H9 (cell line): ENCODE results near the gene LRP5. TPM values are rescaled to one million over a fixed set of nuclear protein-coding genes. Genes with fewer than 3 reads are reported as not detected.

ENCODE experiments used
- DNase-seq: peaks from one replicate; pipeline ENCODE4 v3.0.0-alpha.2; 2017
- H2AFZ ChIP-seq: one replicate; pipeline ENCODE4 v1.6.1; 2013; ENCODE audit warnings: mild to moderate bottlenecking, low read length, control low read depth, moderate library complexity
- H2AK5ac ChIP-seq: 2 replicates; pipeline ENCODE4 v1.6.1; 2013; ENCODE audit warnings: low read length, control low read depth, mixed read lengths; ENCODE audit not compliant: insufficient read length
- H2BK120ac ChIP-seq: one replicate; pipeline ENCODE4 v1.6.1; 2013; ENCODE audit warnings: low read depth, mild to moderate bottlenecking, low read length, control low read depth, inconsistent platforms; ENCODE audit not compliant: poor library complexity, severe bottlenecking
- H2BK12ac ChIP-seq: 2 replicates; pipeline ENCODE4 v1.6.1; 2013; ENCODE audit warnings: low read length, control low read depth, mixed read lengths, low read depth; ENCODE audit not compliant: insufficient read length
- H2BK15ac ChIP-seq: 2 replicates; pipeline ENCODE4 v1.6.1; 2013; ENCODE audit warnings: low read depth, low read length, control low read depth
- H2BK20ac ChIP-seq: one replicate; pipeline ENCODE4 v1.6.1; 2013; ENCODE audit warnings: low read depth, mild to moderate bottlenecking, low read length, control low read depth, inconsistent platforms; ENCODE audit not compliant: poor library complexity, severe bottlenecking
- H2BK5ac ChIP-seq: 2 replicates; pipeline ENCODE4 v1.6.1; 2013; ENCODE audit warnings: low read length, control low read depth, mixed read lengths; ENCODE audit not compliant: insufficient read length
- H3K14ac ChIP-seq: 2 replicates; pipeline ENCODE4 v1.6.1; 2013; ENCODE audit warnings: low read length, control low read depth; ENCODE audit not compliant: insufficient read depth
- H3K18ac ChIP-seq: 2 replicates; pipeline ENCODE4 v1.6.1; 2013; ENCODE audit warnings: low read depth, mild to moderate bottlenecking, mixed read lengths, low read length, control low read depth; ENCODE audit not compliant: insufficient read length
- H3K23ac ChIP-seq: 2 replicates; pipeline ENCODE4 v1.6.1; 2013; ENCODE audit warnings: low read length, control low read depth, mixed read lengths, low read depth; ENCODE audit not compliant: insufficient read length
- H3K23me2 ChIP-seq: 2 replicates; pipeline ENCODE4 v1.6.1; 2013; ENCODE audit warnings: low read depth, mild to moderate bottlenecking, mixed read lengths, low read length, control low read depth; ENCODE audit not compliant: insufficient read length, poor library complexity, severe bottlenecking
- H3K27ac ChIP-seq: 2 replicates; pipeline ENCODE4 v1.5.1; 2013; ENCODE audit warnings: low read length, control low read depth, mixed read lengths, low read depth; ENCODE audit not compliant: insufficient read length
- H3K27me3 ChIP-seq: 2 replicates; pipeline ENCODE4 v1.6.1; 2013; ENCODE audit warnings: low read length, control low read depth, inconsistent platforms; ENCODE audit not compliant: insufficient read depth
- H3K4ac ChIP-seq: 2 replicates; pipeline ENCODE4 v1.6.1; 2013; ENCODE audit warnings: low read depth, mild to moderate bottlenecking, control low read depth, inconsistent platforms, low read length, moderate library complexity
- H3K4me1 ChIP-seq: 2 replicates; pipeline ENCODE4 v1.6.1; 2013; ENCODE audit warnings: low read length, control low read depth, inconsistent platforms; ENCODE audit not compliant: insufficient read depth
- H3K4me2 ChIP-seq: 2 replicates; pipeline ENCODE4 v1.6.1; 2013; ENCODE audit warnings: low read length, control low read depth, mixed read lengths; ENCODE audit not compliant: insufficient read length, insufficient read depth
- H3K56ac ChIP-seq: 2 replicates; pipeline ENCODE4 v1.6.1; 2013; ENCODE audit warnings: low read depth, mild to moderate bottlenecking, mixed read lengths, low read length, control low read depth; ENCODE audit not compliant: insufficient read length
- H3K79me1 ChIP-seq: 2 replicates; pipeline ENCODE4 v1.6.1; 2013; ENCODE audit warnings: low read depth, mild to moderate bottlenecking, moderate library complexity, low read length, control low read depth, inconsistent platforms; ENCODE audit not compliant: insufficient read depth, poor library complexity, severe bottlenecking
- H3K79me2 ChIP-seq: 2 replicates; pipeline ENCODE4 v1.6.1; 2013; ENCODE audit warnings: low read length, control low read depth, inconsistent platforms; ENCODE audit not compliant: insufficient read depth
- H3K9ac ChIP-seq: 2 replicates; pipeline ENCODE4 v1.6.1; 2013; ENCODE audit warnings: low read length, control low read depth, mixed read lengths; ENCODE audit not compliant: insufficient read length; ENCODE audit errors: extremely low read depth
- H3K9me3 ChIP-seq: one replicate; pipeline ENCODE4 v1.6.1; 2013; ENCODE audit warnings: low read depth, low read length, inconsistent platforms; ENCODE audit not compliant: control insufficient read depth
- H3T11ph ChIP-seq: one replicate; pipeline ENCODE4 v1.6.1; 2013; ENCODE audit warnings: mild to moderate bottlenecking, low read length, control low read depth, inconsistent platforms
- H4K20me1 ChIP-seq: one replicate; pipeline ENCODE4 v1.6.1; 2013; ENCODE audit not compliant: control insufficient read depth, insufficient read length, insufficient read depth
- H4K5ac ChIP-seq: 2 replicates; pipeline ENCODE4 v1.6.1; 2013; ENCODE audit warnings: low read depth, mild to moderate bottlenecking, mixed read lengths, low read length, control low read depth; ENCODE audit not compliant: insufficient read length
- H4K8ac ChIP-seq: replicated peaks from 2 replicates; pipeline ENCODE4 v1.6.1; 2013; ENCODE audit warnings: low read length, control low read depth, mixed read lengths, low read depth; ENCODE audit not compliant: insufficient read length
- H4K91ac ChIP-seq: 2 replicates; pipeline ENCODE4 v1.6.1; 2013; ENCODE audit warnings: low read depth, mild to moderate bottlenecking, moderate library complexity, mixed read lengths, low read length, control low read depth; ENCODE audit not compliant: insufficient read length
- H3K27ac Mint-ChIP-seq, 3 experiments: 2 replicates in 2 of 3; 3 replicates in 1 of 3; pipeline ENCODE4 v1.8.0; 2020 to 2021; ENCODE audit warnings: mixed read lengths in 3 of 3, mild to moderate bottlenecking in 1 of 3, moderate library complexity in 1 of 3
- H3K27me3 Mint-ChIP-seq: 2 replicates; pipeline ENCODE4 v1.8.0; 2021; ENCODE audit warnings: low read depth, mild to moderate bottlenecking, moderate library complexity, mixed read lengths
- H3K36me3 Mint-ChIP-seq, 3 experiments: 2 replicates in 2 of 3; 3 replicates in 1 of 3; pipeline ENCODE4 v1.8.0; 2020 to 2021; ENCODE audit warnings: low read depth in 3 of 3, mixed read lengths in 3 of 3; ENCODE audit not compliant: insufficient read depth in 1 of 3
- H3K4me1 Mint-ChIP-seq, 2 experiments: 2 replicates each; pipeline ENCODE4 v1.8.0; 2020; ENCODE audit warnings: mixed read lengths in 2 of 2
- H3K4me3 Mint-ChIP-seq, 2 experiments: 2 replicates in 1 of 2; 3 replicates in 1 of 2; pipeline ENCODE4 v1.8.0; 2020 to 2021; ENCODE audit warnings: mild to moderate bottlenecking in 2 of 2, mixed read lengths in 2 of 2, moderate library complexity in 1 of 2
- H3K9me3 Mint-ChIP-seq, 2 experiments: 2 replicates in 1 of 2; 3 replicates in 1 of 2; pipeline ENCODE4 v1.8.0; 2020; ENCODE audit warnings: mild to moderate bottlenecking in 2 of 2, mixed read lengths in 2 of 2, moderate library complexity in 1 of 2
- WGBS: extraction: QIAGEN DNeasy Blood & Tissue Kit; methylation state at CpG from one replicate; pipeline ENCODE4 v1.1.7; 2013; ENCODE audit warnings: missing lambda C conversion rate, low lambda C conversion rate, mixed read lengths; ENCODE audit not compliant: insufficient read length; ENCODE audit errors: extremely low coverage; 5-methylcytosine and 5-hydroxymethylcytosine counted together
- total RNA-seq: library from RNA; stranded (reverse); gene quantifications from 2 replicates; pipeline ENCODE4 v1.2.1, GENCODE V29; 2021
- TF ChIP-seq, protein P1 (sequence below): fragments of 200-600 bp; sonication (generic); conservative IDR thresholded peaks from 3 replicates; pipeline ENCODE4 v1.8.0; 2021; ENCODE audit warnings: antibody characterized with exemption, mild to moderate bottlenecking

The LRP5 gene
- total RNA-seq, 1 experiment from 2014 or later, result 38.4 TPM

GRCh38 chr11:68436985-68437926 is 124.9 kb downstream of the LRP5 start:
- no peak overlapping the region for H2AK5ac ChIP-seq
- TF ChIP-seq, protein P1, sequence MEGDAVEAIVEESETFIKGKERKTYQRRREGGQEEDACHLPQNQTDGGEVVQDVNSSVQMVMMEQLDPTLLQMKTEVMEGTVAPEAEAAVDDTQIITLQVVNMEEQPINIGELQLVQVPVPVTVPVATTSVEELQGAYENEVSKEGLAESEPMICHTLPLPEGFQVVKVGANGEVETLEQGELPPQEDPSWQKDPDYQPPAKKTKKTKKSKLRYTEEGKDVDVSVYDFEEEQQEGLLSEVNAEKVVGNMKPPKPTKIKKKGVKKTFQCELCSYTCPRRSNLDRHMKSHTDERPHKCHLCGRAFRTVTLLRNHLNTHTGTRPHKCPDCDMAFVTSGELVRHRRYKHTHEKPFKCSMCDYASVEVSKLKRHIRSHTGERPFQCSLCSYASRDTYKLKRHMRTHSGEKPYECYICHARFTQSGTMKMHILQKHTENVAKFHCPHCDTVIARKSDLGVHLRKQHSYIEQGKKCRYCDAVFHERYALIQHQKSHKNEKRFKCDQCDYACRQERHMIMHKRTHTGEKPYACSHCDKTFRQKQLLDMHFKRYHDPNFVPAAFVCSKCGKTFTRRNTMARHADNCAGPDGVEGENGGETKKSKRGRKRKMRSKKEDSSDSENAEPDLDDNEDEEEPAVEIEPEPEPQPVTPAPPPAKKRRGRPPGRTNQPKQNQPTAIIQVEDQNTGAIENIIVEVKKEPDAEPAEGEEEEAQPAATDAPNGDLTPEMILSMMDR, result no peak
- H3K36me3 Mint-ChIP-seq, result peaks cover 6 to 14% (median 14%) of the 10 kb centered on the region in 3 experiments
- no peak overlapping the region for H2BK15ac ChIP-seq
- DNase-seq, result no peak
- H4K91ac ChIP-seq, result no peak overlapping the region
- no peak overlapping the region for H2BK120ac ChIP-seq
- H3K27ac Mint-ChIP-seq, result peak overlapping the region in 2 of 3 experiments; percentile 85 to 91; a peak in 5 of 7 replicates
- no peak overlapping the region for H3T11ph ChIP-seq
- H3K4me1 Mint-ChIP-seq, result peaks cover 16 to 30% of the 10 kb centered on the region in 2 experiments
- no peak overlapping the region for H3K4ac ChIP-seq
- H4K8ac ChIP-seq, result no peak overlapping the region
- no peak overlapping the region for H2BK12ac ChIP-seq
- H2AFZ ChIP-seq, result no peak overlapping the region
- H4K5ac ChIP-seq, result no peak overlapping the region
- H3K23ac ChIP-seq, result no peak overlapping the region
- H2BK20ac ChIP-seq, result no peak overlapping the region
- H3K27me3 ChIP-seq, result no peaks in the 10 kb centered on the region
- H3K14ac ChIP-seq, result no peak overlapping the region
- no peak overlapping the region for H2BK5ac ChIP-seq
- H3K9me3 Mint-ChIP-seq, result no peaks in the 10 kb centered on the region
- no peak overlapping the region for H3K27ac ChIP-seq
- no peaks in the 10 kb centered on the region for H4K20me1 ChIP-seq
- no peaks in the 10 kb centered on the region for H3K23me2 ChIP-seq
- no peaks in the 10 kb centered on the region for H3K79me2 ChIP-seq
- WGBS, result no CpG with 5 or more reads among the region's 34 CpGs
- no peaks in the 10 kb centered on the region for H3K27me3 Mint-ChIP-seq
- H3K4me1 ChIP-seq, result no peaks in the 10 kb centered on the region
- no peaks in the 10 kb centered on the region for H3K9me3 ChIP-seq
- no peak overlapping the region for H3K18ac ChIP-seq
- no peaks in the 10 kb centered on the region for H3K79me1 ChIP-seq
- no peak overlapping the region for H3K9ac ChIP-seq
- no peak overlapping the region for H3K56ac ChIP-seq
- no peak overlapping the region for H3K4me2 ChIP-seq
- no peak overlapping the region for H3K4me3 Mint-ChIP-seq
